Activated CD8-positive, alpha-beta memory T cell treated with anti-CD3 and anti-CD28 coated beads, Interleukin-2, amount 10 ng/mL, durations not matched to agents 7 days and 5 days (primary cell): ENCODE measurements around the gene AMMECR1. TPM values are rescaled to one million over a fixed set of nuclear protein-coding genes. Genes with fewer than 3 reads are reported as not detected.

Experiments
- ATAC-seq: fragments of 150-1000 bp; cut with Tn5 transposase; one replicate; pipeline ENCODE4 v1.10.0; 2021; ENCODE audit warnings: moderate library complexity
- CTCF ChIA-PET: fragments of 350-600 bp; sonication (Branson Sonifier 250); formaldehyde crosslinking; loops from one replicate; lab custom pipeline; 2021; ENCODE audit warnings: antibody characterized with exemption; lab: Charles Lee
- DNase-seq: peaks from one replicate; pipeline ENCODE4 v3.0.0-alpha.2; 2020
- H3K27ac Mint-ChIP-seq: one replicate; pipeline ENCODE4 v1.8.0; 2021; ENCODE audit warnings: mild to moderate bottlenecking, mixed read lengths
- H3K27me3 Mint-ChIP-seq: one replicate; pipeline ENCODE4 v1.8.0; 2021; ENCODE audit warnings: mixed read lengths
- H3K36me3 Mint-ChIP-seq: one replicate; pipeline ENCODE4 v1.8.0; 2021; ENCODE audit warnings: mild to moderate bottlenecking, mixed read lengths
- H3K4me1 Mint-ChIP-seq: one replicate; pipeline ENCODE4 v1.8.0; 2021; ENCODE audit warnings: mixed read lengths
- H3K4me3 Mint-ChIP-seq: one replicate; pipeline ENCODE4 v1.8.0; 2021; ENCODE audit warnings: mild to moderate bottlenecking, moderate library complexity, mixed read lengths
- H3K9me3 Mint-ChIP-seq: one replicate; pipeline ENCODE4 v1.8.0; 2022; ENCODE audit warnings: low read depth, mixed read lengths
- total RNA-seq, 2 experiments: library from RNA; stranded (reverse); gene quantifications; one replicate each; pipeline ENCODE4 v1.2.3, GENCODE V29; 2021

Gene AMMECR1
- total RNA-seq, 2 experiments from 2014 or later, result 8.8 to 10.1 TPM

DNA sequence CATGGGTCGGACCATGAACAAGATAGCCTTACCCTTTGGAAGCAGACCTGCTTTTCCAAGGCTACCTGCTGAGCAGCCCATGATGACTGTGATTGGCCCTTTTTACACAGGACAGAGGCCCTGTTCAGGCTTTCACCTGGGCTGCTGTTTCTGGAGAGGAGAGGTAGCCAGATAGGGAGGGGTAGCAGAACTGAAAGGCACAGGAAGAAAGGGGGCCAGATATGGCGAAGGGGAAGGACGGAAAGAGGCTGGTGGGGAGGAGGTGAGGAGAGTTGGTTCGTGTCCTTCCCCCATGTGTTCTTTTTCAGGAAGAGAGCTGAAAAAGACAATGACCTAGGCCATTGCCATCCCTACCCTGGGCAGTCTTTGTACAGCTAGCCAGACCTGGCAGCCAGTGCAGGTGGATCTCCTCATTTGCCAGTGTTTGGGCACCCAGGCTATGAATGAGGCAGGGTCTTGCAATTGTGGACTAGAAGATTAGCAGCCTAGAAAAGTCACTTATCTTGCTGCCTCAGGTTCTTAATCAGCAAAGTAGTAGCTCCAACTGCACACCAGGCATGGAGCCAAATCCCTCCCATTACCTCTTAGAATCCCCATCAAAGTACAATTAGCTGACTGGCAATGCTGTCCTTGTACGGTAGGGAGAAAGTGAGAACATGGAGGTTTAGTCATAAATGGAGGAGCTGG is 139.6 kb downstream of the AMMECR1 start:
- no peak overlapping the region for H3K27ac Mint-ChIP-seq
- ATAC-seq, result no peak
- no peak overlapping the region for H3K4me3 Mint-ChIP-seq
- no peaks in the 10 kb centered on the region for H3K27me3 Mint-ChIP-seq
- no peaks in the 10 kb centered on the region for H3K9me3 Mint-ChIP-seq
- DNase-seq, result no peak
- CTCF ChIA-PET, result no interaction called here
- H3K4me1 Mint-ChIP-seq, result peaks cover 7% of the 10 kb centered on the region
- peaks cover 2% of the 10 kb centered on the region for H3K36me3 Mint-ChIP-seq

- Mint-ChIP-seq H3K36me3 (peaks cover 4% of the 10 kb centered on the region), H3K27me3 (no peaks in the 10 kb centered on the region), H3K4me3 (no peak overlapping the region), H3K4me1 (peaks cover 2% of the 10 kb centered on the region), H3K9me3 (no peaks in the 10 kb centered on the region), H3K27ac (no peak overlapping the region)
- DNase-seq (no peak), ATAC-seq (no peak)
- CTCF ChIA-PET, result no interaction called here
Measured at GRCh38 chrX:110175696-110176095, 142.2 kb downstream of the AMMECR1 start.

GRCh38 chrX:110175146-110175545 is 142.7 kb downstream of the AMMECR1 start:
- DNase-seq (no peak), ATAC-seq (no peak)
- Mint-ChIP-seq H3K27ac (no peak overlapping the region), H3K27me3 (no peaks in the 10 kb centered on the region), H3K4me3 (no peak overlapping the region), H3K9me3 (no peaks in the 10 kb centered on the region), H3K4me1 (no peaks in the 10 kb centered on the region), H3K36me3 (peaks cover 4% of the 10 kb centered on the region)
- CTCF ChIA-PET, result no interaction called here

DNA sequence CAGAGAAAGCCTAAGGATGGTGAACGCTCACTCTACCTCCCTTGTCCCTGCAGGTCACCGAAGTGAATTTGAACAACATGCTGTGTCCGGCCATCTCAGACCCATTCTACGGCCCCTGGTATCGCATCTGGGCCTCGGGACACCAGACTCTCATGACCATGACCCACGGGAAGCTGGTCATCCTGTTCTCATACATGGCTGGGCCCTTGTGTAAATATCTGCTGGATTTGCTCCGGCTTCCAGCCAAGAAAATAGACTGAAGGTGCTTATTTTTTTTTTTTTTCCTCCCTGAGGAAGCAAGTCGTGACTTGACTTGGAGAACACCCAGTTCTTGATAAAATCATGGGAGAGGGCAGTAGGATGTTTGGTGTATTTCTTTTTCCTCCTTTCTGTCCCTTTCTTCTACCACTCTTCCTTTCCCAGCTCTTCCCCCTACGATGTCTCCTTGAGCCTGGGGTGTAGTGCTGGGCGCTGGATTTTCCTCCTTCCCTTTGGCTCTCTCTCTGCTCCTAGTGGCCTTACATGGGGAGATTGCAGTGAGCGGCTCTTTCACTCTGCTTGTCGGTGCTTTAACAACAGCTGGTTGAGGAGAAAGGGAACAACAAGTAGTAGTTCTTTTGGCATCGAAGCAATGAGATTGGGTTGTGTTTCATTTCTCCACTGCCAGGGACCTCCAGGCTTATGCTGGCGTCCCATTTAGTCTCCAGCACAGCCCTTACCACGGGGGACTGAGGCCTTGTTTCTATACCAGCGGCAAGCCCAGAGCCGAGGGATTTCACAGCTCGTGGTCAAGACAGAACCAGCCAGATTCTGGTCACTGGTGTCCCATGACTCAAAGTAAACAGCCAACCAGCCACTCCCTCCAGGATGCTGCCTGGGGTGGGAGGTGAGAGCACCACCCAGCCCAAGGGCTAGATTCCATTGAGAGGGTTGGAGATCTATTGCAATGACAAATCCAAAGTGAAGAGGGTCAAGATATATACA is 144.4 kb downstream of the AMMECR1 start:
- H3K36me3 Mint-ChIP-seq, result peaks cover 6% of the 10 kb centered on the region
- H3K4me1 Mint-ChIP-seq, result no peaks in the 10 kb centered on the region
- H3K27me3 Mint-ChIP-seq, result no peaks in the 10 kb centered on the region
- no peak overlapping the region for H3K27ac Mint-ChIP-seq
- no peaks in the 10 kb centered on the region for H3K9me3 Mint-ChIP-seq
- no peak overlapping the region for H3K4me3 Mint-ChIP-seq
- DNase-seq, result no peak
- no peak for ATAC-seq
- CTCF ChIA-PET, result no interaction called here

DNA sequence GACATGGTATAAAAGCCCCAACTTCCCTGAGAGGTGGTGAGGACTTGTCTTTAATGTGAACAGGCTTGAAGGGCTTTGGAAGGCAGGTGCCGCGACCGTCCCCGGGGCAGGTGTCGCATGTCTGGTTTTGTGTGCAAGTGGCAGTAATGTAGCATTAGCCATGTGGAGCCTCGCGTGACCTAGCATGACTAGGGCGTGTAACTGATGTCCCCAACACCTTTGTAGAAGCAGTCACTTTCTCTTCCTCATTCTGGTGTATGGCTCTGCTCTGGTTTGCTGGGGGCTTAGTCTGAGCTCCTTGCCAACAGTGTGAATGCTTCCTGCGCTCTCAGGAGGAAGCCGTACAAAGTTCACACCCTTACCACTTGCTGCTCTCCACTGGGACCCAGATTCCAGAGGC is 145.7 kb downstream of the AMMECR1 start:
- Mint-ChIP-seq H3K4me3 (no peak overlapping the region), H3K4me1 (no peaks in the 10 kb centered on the region), H3K36me3 (peaks cover 6% of the 10 kb centered on the region), H3K27ac (peak overlapping the region; percentile 31), H3K9me3 (no peaks in the 10 kb centered on the region), H3K27me3 (no peaks in the 10 kb centered on the region)
- DNase-seq (no peak), ATAC-seq (no peak)
- CTCF ChIA-PET, result no interaction called here

GRCh38 chrX:110171442-110171841 is 146.4 kb downstream of the AMMECR1 start:
- Mint-ChIP-seq H3K9me3 (no peaks in the 10 kb centered on the region), H3K36me3 (peaks cover 6% of the 10 kb centered on the region), H3K27ac (no peak overlapping the region), H3K4me1 (no peaks in the 10 kb centered on the region), H3K27me3 (no peaks in the 10 kb centered on the region), H3K4me3 (no peak overlapping the region)
- ATAC-seq (no peak), DNase-seq (no peak)
- CTCF ChIA-PET, result no interaction called here

DNA sequence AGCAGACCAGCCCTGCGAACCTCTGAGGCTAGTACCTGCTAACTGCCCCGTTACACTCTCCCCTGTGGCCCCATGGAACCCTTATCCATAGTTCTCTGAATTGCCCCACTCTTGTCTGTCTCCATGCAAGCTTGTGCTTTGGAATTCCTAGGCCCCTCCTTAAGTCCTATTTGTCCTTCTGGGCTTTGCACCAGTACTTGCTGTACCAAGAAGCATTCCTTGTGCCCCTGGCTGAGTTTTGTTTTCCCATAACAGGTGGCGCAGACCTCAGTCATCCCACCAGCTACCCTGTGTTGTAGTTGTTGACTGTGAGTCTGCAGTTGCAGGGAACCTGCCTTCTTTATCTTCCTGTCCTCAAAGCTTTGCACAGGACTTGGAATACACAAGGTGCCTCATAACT is 147.9 kb downstream of the AMMECR1 start:
- Mint-ChIP-seq H3K36me3 (peaks cover 6% of the 10 kb centered on the region), H3K27me3 (no peaks in the 10 kb centered on the region), H3K4me1 (no peaks in the 10 kb centered on the region), H3K27ac (no peak overlapping the region), H3K4me3 (no peak overlapping the region), H3K9me3 (no peaks in the 10 kb centered on the region)
- DNase-seq (no peak), ATAC-seq (no peak)
- CTCF ChIA-PET, result interaction anchor here (16.2 kb wide), 1 partner anchor 240 kb away, joined by 271 read pairs; no protein-coding TSS in a partner anchor

DNA sequence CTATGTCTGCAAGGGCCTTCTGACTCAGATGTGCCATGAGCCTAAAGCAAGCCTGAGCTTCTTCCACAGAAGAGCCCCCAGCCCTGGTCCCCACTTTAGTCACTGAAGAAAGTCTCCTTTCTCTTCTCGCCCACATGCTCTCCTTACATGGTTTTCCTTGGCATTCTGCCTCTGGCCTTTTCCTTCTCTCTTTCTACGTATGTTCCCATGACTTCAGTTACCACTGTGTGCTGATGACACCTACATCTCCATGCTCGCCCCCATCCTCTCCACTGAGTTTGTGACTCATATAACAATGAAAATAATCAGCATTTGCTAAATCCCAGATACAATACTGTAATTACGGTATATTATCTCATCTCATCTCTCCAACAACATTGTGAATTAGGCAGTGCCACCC is 149.3 kb downstream of the AMMECR1 start:
- no peak for DNase-seq
- Mint-ChIP-seq H3K4me3 (no peak overlapping the region), H3K27me3 (no peaks in the 10 kb centered on the region), H3K36me3 (peaks cover 6% of the 10 kb centered on the region), H3K27ac (no peak overlapping the region), H3K4me1 (no peaks in the 10 kb centered on the region), H3K9me3 (no peaks in the 10 kb centered on the region)
- ATAC-seq, result no peak
- CTCF ChIA-PET, result interaction anchor here (0.7 to 16.2 kb wide), 4 partner anchors 9 to 241 kb away, joined by 3 to 271 read pairs (median 4); no protein-coding TSS in a partner anchor

GRCh38 chrX:110167952-110168451 is 149.9 kb downstream of the AMMECR1 start:
- no peaks in the 10 kb centered on the region for H3K4me1 Mint-ChIP-seq
- no peak overlapping the region for H3K4me3 Mint-ChIP-seq
- CTCF ChIA-PET, result interaction anchor here (0.7 to 16.2 kb wide), 4 partner anchors 8 to 242 kb away, joined by 3 to 271 read pairs (median 4); no protein-coding TSS in a partner anchor
- peaks cover 6% of the 10 kb centered on the region for H3K36me3 Mint-ChIP-seq
- H3K27ac Mint-ChIP-seq, result no peak overlapping the region
- H3K9me3 Mint-ChIP-seq, result no peaks in the 10 kb centered on the region
- ATAC-seq (peak; percentile 45), DNase-seq (peak; percentile 51)
- no peaks in the 10 kb centered on the region for H3K27me3 Mint-ChIP-seq

- H3K27ac Mint-ChIP-seq, result no peak overlapping the region
- DNase-seq (no peak), ATAC-seq (no peak)
- H3K36me3 Mint-ChIP-seq, result no peaks in the 10 kb centered on the region
- CTCF ChIA-PET, result interaction anchor here (16.2 kb wide), 1 partner anchor 246 kb away, joined by 271 read pairs; no protein-coding TSS in a partner anchor
- no peak overlapping the region for H3K4me3 Mint-ChIP-seq
- H3K4me1 Mint-ChIP-seq, result peaks cover 14% of the 10 kb centered on the region
- H3K9me3 Mint-ChIP-seq, result no peaks in the 10 kb centered on the region
- no peaks in the 10 kb centered on the region for H3K27me3 Mint-ChIP-seq
Measured at GRCh38 chrX:110163488-110163887, 154.4 kb downstream of the AMMECR1 start.

- no peak for DNase-seq
- no peak for ATAC-seq
- CTCF ChIA-PET, result interaction anchor here (16.2 kb wide), 1 partner anchor 247 kb away, joined by 271 read pairs; no protein-coding TSS in a partner anchor
- Mint-ChIP-seq H3K9me3 (no peaks in the 10 kb centered on the region), H3K4me3 (no peak overlapping the region), H3K4me1 (peaks cover 14% of the 10 kb centered on the region), H3K27ac (no peak overlapping the region), H3K36me3 (no peaks in the 10 kb centered on the region), H3K27me3 (no peaks in the 10 kb centered on the region)
Measured at GRCh38 chrX:110162867-110163266, 155.0 kb downstream of the AMMECR1 start.

DNA sequence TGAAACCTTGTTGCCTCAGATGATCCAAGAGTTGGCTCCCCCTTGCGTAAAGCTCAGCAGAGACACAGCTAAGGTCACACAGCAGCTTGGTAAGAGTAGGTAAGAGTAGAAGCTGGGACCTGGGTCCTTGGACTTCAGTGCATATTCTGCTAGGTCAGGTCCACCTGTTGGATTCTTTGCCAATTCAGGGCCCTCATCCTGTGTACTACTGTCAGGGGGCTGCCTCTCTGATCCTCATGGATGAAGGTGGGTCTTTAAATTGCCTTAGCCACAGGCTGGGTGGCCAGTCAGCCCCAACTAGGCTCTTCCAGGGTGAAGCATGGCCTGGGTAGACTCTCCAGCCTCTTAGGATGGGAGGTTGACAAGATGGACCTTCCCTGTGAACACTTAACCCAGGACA is 155.8 kb downstream of the AMMECR1 start:
- peaks cover 14% of the 10 kb centered on the region for H3K4me1 Mint-ChIP-seq
- H3K9me3 Mint-ChIP-seq, result no peaks in the 10 kb centered on the region
- H3K4me3 Mint-ChIP-seq, result no peak overlapping the region
- DNase-seq (no peak), ATAC-seq (no peak)
- CTCF ChIA-PET, result interaction anchor here (0.8 to 16.2 kb wide), 3 partner anchors 16 to 685 kb away, joined by 3 to 271 read pairs (median 3); no protein-coding TSS in a partner anchor
- no peaks in the 10 kb centered on the region for H3K36me3 Mint-ChIP-seq
- H3K27ac Mint-ChIP-seq, result no peak overlapping the region
- H3K27me3 Mint-ChIP-seq, result no peaks in the 10 kb centered on the region

DNA sequence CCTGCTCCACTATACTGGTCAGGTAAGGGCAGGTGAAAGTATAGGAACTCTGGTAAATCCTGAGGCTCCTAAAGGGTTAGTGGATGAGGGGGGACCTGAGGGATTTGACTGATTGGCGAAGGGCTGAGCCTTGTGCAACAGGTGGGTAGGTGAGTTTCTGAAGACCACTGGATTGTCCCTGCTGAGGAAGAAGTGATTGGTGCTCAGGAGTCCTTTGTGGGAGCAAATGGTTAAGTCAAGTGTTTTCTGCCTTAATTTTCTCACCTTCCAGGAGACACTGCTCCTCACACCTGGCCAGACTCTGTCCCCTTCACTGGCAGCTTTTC is 156.6 kb downstream of the AMMECR1 start:
- Mint-ChIP-seq H3K27ac (no peak overlapping the region), H3K9me3 (no peaks in the 10 kb centered on the region), H3K4me1 (peaks cover 14% of the 10 kb centered on the region), H3K4me3 (no peak overlapping the region), H3K27me3 (no peaks in the 10 kb centered on the region), H3K36me3 (no peaks in the 10 kb centered on the region)
- no peak for DNase-seq
- ATAC-seq, result no peak
- CTCF ChIA-PET, result interaction anchor here (1.0 to 16.2 kb wide), 5 partner anchors 15 to 686 kb away, joined by 3 to 271 read pairs (median 3); no protein-coding TSS in a partner anchor
